A549 (cell line): ENCODE data around the gene PCDH15. TPM values are rescaled to one million over a fixed set of nuclear protein-coding genes. Genes with fewer than 3 reads are reported as not detected.

Experiments used
- ATAC-seq, 2 experiments: fragments of 200-7000 bp in 1 of 2; fragments of >200 bp in 1 of 2; cut with Nextera tagmentation in 1 of 2; cut with Tn5 transposase in 1 of 2; 3 replicates each; pipeline versions ENCODE4 v1.8.0 to v1.9.1; 2018 to 2020; ENCODE audit warnings: mild to moderate bottlenecking in 1 of 2, moderate library complexity in 1 of 2
- CTCF ChIA-PET: fragments of 300-600 bp; sonication (Branson Sonifier 250); formaldehyde crosslinking; extraction: SDS; loops from one replicate; lab custom pipeline; 2021; ENCODE audit warnings: antibody characterized with exemption, inconsistent platforms; lab: Yijun Ruan, JAX
- POLR2A ChIA-PET: fragments of 350-600 bp; formaldehyde crosslinking; extraction: SDS; loops from one replicate; lab custom pipeline; 2021; ENCODE audit warnings: antibody characterized with exemption, inconsistent platforms; lab: Yijun Ruan, JAX
- DNase-seq, 2 experiments: peaks; one replicate each; pipeline versions ENCODE4 v3.0.0 to v3.0.0-alpha.2; 2011 to 2016; ENCODE audit warnings: low read depth in 1 of 2, low spot score in 1 of 2
- FAIRE-seq: peaks from 2 replicates; lab custom pipeline; 2011; peaks lifted over from hg19 to GRCh38; lab: Jason Lieb, UNC
- H3K27ac ChIP-seq, 2 experiments: fragments of >200 bp; sonication (Bioruptor Twin); formaldehyde crosslinking; 3 replicates each; pipeline ENCODE4 v1.5.1; 2016 to 2017
- H3K4me1 ChIP-seq: fragments of >200 bp; sonication (Bioruptor Twin); formaldehyde crosslinking; 3 replicates; pipeline ENCODE4 v1.6.1; 2016
- H3K4me2 ChIP-seq: fragments of >200 bp; sonication (Bioruptor Twin); formaldehyde crosslinking; 3 replicates; pipeline ENCODE4 v1.6.1; 2016
- H3K4me3 ChIP-seq: fragments of >200 bp; sonication (Bioruptor Twin); formaldehyde crosslinking; 3 replicates; pipeline ENCODE4 v1.5.1; 2016
- H3K9me3 ChIP-seq: fragments of >200 bp; sonication (Bioruptor Twin); formaldehyde crosslinking; 3 replicates; pipeline ENCODE4 v1.6.1; 2016
- EHF ChIP-seq: fragments of 250-450 bp; sonication (Bioruptor Pico); IDR thresholded peaks from 2 replicates; pipeline ENCODE4 v1.5.0; 2020; ENCODE audit warnings: mild to moderate bottlenecking
- FOSB ChIP-seq: fragments of 250-450 bp; sonication (Bioruptor Pico); IDR thresholded peaks from 2 replicates; pipeline ENCODE4 v1.5.0; 2020; ENCODE audit warnings: mild to moderate bottlenecking, moderate library complexity
- FOXS1 ChIP-seq: fragments of 250-450 bp; sonication (Bioruptor Pico); IDR thresholded peaks from 2 replicates; pipeline ENCODE4 v1.5.0; 2020; ENCODE audit warnings: mild to moderate bottlenecking, moderate library complexity
- HDAC2 ChIP-seq: fragments of 200-600 bp; sonication (generic); IDR thresholded peaks from 2 replicates; pipeline ENCODE4 v1.6.1; 2016
- HMGXB4 ChIP-seq: fragments of 250-450 bp; sonication (Bioruptor Pico); IDR thresholded peaks from 2 replicates; pipeline ENCODE4 v1.5.0; 2021; ENCODE audit warnings: mild to moderate bottlenecking, moderate library complexity, borderline replicate concordance
- JUNB ChIP-seq: fragments of >200 bp; sonication (Bioruptor Twin); formaldehyde crosslinking; IDR thresholded peaks from 2 replicates; pipeline ENCODE4 v1.6.1; 2016
- MAFK ChIP-seq: fragments of 450-650 bp; IDR thresholded peaks from 2 replicates; pipeline ENCODE4 v1.6.1; 2014; ENCODE audit not compliant: partially characterized antibody
- MAZ ChIP-seq: fragments of 150-350 bp; IDR thresholded peaks from 2 replicates; pipeline ENCODE4 v1.6.1; 2014; ENCODE audit warnings: antibody characterized with exemption, low read depth, low read length, borderline replicate concordance
- MYC ChIP-seq: IDR thresholded peaks from 2 replicates; pipeline ENCODE4 v1.6.1; 2012; ENCODE audit warnings: mild to moderate bottlenecking, inconsistent platforms, low read length, improper control_type of control experiment, borderline replicate concordance
- NPAS2 ChIP-seq: fragments of 250-450 bp; sonication (Bioruptor Pico); IDR thresholded peaks from 2 replicates; pipeline ENCODE4 v1.8.0; 2022; ENCODE audit warnings: mild to moderate bottlenecking, moderate library complexity, borderline replicate concordance
- NR3C1 ChIP-seq: fragments of >200 bp; sonication (Bioruptor Twin); formaldehyde crosslinking; IDR thresholded peaks from 3 replicates; pipeline ENCODE4 v1.6.1; 2017
- RAD21 ChIP-seq, 2 experiments: fragments of >200 bp in 1 of 2; sonication (Bioruptor Twin) in 1 of 2; formaldehyde crosslinking in 1 of 2; IDR thresholded peaks in 1 of 2; conservative IDR thresholded peaks in 1 of 2; 2 replicates in 1 of 2; 3 replicates in 1 of 2; pipeline ENCODE4 v1.6.1; 2012 to 2018; ENCODE audit warnings: inconsistent platforms in 1 of 2
- RCOR1 ChIP-seq: fragments of 150-350 bp; IDR thresholded peaks from 2 replicates; pipeline ENCODE4 v1.6.1; 2014; ENCODE audit warnings: antibody characterized with exemption, low read length, low read depth
- REST ChIP-seq: fragments of 200-600 bp; sonication (generic); IDR thresholded peaks from 2 replicates; pipeline ENCODE4 v1.6.1; 2016; ENCODE audit warnings: antibody characterized with exemption, mild to moderate bottlenecking, moderate library complexity
- RNF2 ChIP-seq: fragments of 200-600 bp; sonication (generic); IDR thresholded peaks from 2 replicates; pipeline ENCODE4 v1.6.1; 2016; ENCODE audit warnings: low read depth, mild to moderate bottlenecking, antibody characterized with exemption, moderate library complexity, borderline replicate concordance
- SMC3 ChIP-seq: fragments of >200 bp; sonication (Bioruptor Twin); formaldehyde crosslinking; IDR thresholded peaks from 3 replicates; pipeline ENCODE4 v1.6.1; 2018; ENCODE audit warnings: inconsistent platforms
- TFCP2L1 ChIP-seq: fragments of 250-450 bp; sonication (Bioruptor Pico); IDR thresholded peaks from 2 replicates; pipeline ENCODE4 v1.5.0; 2021; ENCODE audit warnings: mild to moderate bottlenecking
- TP53 ChIP-seq: fragments of 250-450 bp; sonication (Bioruptor Pico); IDR thresholded peaks from 2 replicates; pipeline ENCODE4 v1.5.0; 2021; ENCODE audit warnings: mild to moderate bottlenecking, moderate library complexity
- ZFP36 ChIP-seq: fragments of 450-650 bp; IDR thresholded peaks from 2 replicates; pipeline ENCODE4 v1.6.1; 2014; ENCODE audit warnings: borderline replicate concordance; ENCODE audit not compliant: partially characterized antibody
- ZNF302 ChIP-seq: fragments of 250-450 bp; sonication (Bioruptor Pico); IDR thresholded peaks from 2 replicates; pipeline ENCODE4 v1.9.0; 2021; ENCODE audit warnings: inconsistent platforms, mild to moderate bottlenecking, moderate library complexity
- WGBS: methylation state at CpG from one replicate; pipeline ENCODE4 v1.1.6; 2017; ENCODE audit errors: missing lambda C conversion rate; 5-methylcytosine and 5-hydroxymethylcytosine counted together
- polyA plus RNA-seq, 4 experiments: library from polyadenylated mRNA; depleted of rRNA in 3 of 4; stranded (reverse); fragments of >200 nt; fragmentation: RNase III in 1 of 4; extraction: RNeasy Plus Mini Kit Qiagen cat#74134 plus additional on column Dnase treatment in 1 of 4; gene quantifications; 2 replicates in 3 of 4; 3 replicates in 1 of 4; pipeline ENCODE4 v1.2.3, GENCODE V29; 2011 to 2017
- TF ChIP-seq, protein P1 (sequence below): IDR thresholded peaks from 2 replicates; pipeline ENCODE4 v1.6.1; 2012

Gene PCDH15
- polyA plus RNA-seq, 2 of the 4 experiments (the other 2 are of a cell fraction): 0.03 TPM; not detected in 1

- 4% methylated on average over 1 of the region's 1 CpG for WGBS
- H3K9me3 ChIP-seq: peaks cover 3% of the 10 kb centered on the region; the same call in 1 of the 3 replicates
- ChIA-PET POLR2A (no interaction called here), CTCF (no interaction called here)
- H3K4me3 ChIP-seq: no peak overlapping the region
- FAIRE-seq: no peak
- peak; percentile 70 for TF ChIP-seq MAFK
- TF ChIP-seq REST: no peak
- no peak for TF ChIP-seq HMGXB4 (CRISPR knock-in tag)
- TF ChIP-seq NPAS2 (CRISPR knock-in tag): no peak
- no peak for TF ChIP-seq RAD21 (conservative IDR thresholded peaks at IDR 0.05 in 1 of 2, IDR thresholded peaks at IDR 0.05 in 1 of 2)
- no peak for TF ChIP-seq MYC
- TF ChIP-seq RCOR1: no peak
- H3K4me1 ChIP-seq: no peaks in the 10 kb centered on the region
- H3K27ac ChIP-seq: no peak overlapping the region
- H3K4me2 ChIP-seq: no peak overlapping the region
- DNase-seq: no peak
- no peak for ATAC-seq
Observed at GRCh38 chr10:54318470-54318869, 482.6 kb downstream of the PCDH15 start.

- H3K4me3 ChIP-seq: no peak overlapping the region
- TF ChIP-seq TP53 (CRISPR knock-in tag): no peak
- no peak for TF ChIP-seq NR3C1
- no peak for TF ChIP-seq ZNF302 (CRISPR knock-in tag)
- no peak for TF ChIP-seq EHF
- TF ChIP-seq, protein P1, sequence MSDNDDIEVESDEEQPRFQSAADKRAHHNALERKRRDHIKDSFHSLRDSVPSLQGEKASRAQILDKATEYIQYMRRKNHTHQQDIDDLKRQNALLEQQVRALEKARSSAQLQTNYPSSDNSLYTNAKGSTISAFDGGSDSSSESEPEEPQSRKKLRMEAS: no peak
- no peak for TF ChIP-seq FOXS1 (CRISPR knock-in tag)
- no peak for TF ChIP-seq FOSB (CRISPR knock-in tag)
- TF ChIP-seq RAD21 (conservative IDR thresholded peaks at IDR 0.05 in 1 of 2, IDR thresholded peaks at IDR 0.05 in 1 of 2): no peak
- TF ChIP-seq JUNB: no peak
- TF ChIP-seq RNF2: no peak
- TF ChIP-seq TFCP2L1 (CRISPR knock-in tag): no peak
- no peak for TF ChIP-seq HDAC2
- TF ChIP-seq MAZ: no peak
- TF ChIP-seq SMC3: no peak
- no peak for TF ChIP-seq ZFP36
- no peak for ATAC-seq
- no peak overlapping the region for H3K27ac ChIP-seq
- 28% methylated on average over 3 of the region's 3 CpGs for WGBS
- H3K9me3 ChIP-seq: peaks cover 3% of the 10 kb centered on the region; the same call in 2 of the 3 replicates
- no peaks in the 10 kb centered on the region for H3K4me1 ChIP-seq
- no peak for DNase-seq
- ChIA-PET CTCF (no interaction called here), POLR2A (no interaction called here)
- FAIRE-seq: no peak
- no peak overlapping the region for H3K4me2 ChIP-seq
Observed at GRCh38 chr10:54314430-54314829, 486.6 kb downstream of the PCDH15 start.
